ENCODE results near the gene PNKP.

- TF ChIP-seq, protein P1, sequence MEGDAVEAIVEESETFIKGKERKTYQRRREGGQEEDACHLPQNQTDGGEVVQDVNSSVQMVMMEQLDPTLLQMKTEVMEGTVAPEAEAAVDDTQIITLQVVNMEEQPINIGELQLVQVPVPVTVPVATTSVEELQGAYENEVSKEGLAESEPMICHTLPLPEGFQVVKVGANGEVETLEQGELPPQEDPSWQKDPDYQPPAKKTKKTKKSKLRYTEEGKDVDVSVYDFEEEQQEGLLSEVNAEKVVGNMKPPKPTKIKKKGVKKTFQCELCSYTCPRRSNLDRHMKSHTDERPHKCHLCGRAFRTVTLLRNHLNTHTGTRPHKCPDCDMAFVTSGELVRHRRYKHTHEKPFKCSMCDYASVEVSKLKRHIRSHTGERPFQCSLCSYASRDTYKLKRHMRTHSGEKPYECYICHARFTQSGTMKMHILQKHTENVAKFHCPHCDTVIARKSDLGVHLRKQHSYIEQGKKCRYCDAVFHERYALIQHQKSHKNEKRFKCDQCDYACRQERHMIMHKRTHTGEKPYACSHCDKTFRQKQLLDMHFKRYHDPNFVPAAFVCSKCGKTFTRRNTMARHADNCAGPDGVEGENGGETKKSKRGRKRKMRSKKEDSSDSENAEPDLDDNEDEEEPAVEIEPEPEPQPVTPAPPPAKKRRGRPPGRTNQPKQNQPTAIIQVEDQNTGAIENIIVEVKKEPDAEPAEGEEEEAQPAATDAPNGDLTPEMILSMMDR (IDR thresholded peaks at IDR 0.05): no peak
- TF ChIP-seq POLR2A (IDR thresholded peaks at IDR 0.05): no peak
Observed at GRCh38 chr19:49827034-49827433, 40.3 kb downstream of the PNKP start.
